Measurements from ENCODE around the gene SLC35F2.
"Not testable (repeated sequence)": the region's sequence is repeated elsewhere in the genome, so short reads cannot be mapped to it uniquely, and the experiment has no call there.

The SLC35F2 gene

GRCh38 chr11:107785401-107785800 is 73.2 kb downstream of the SLC35F2 start:
- no peak for DNase-seq (ENCODE audit: low read depth)

- DNase-seq (ENCODE audit: low read depth), result no peak
Measured at GRCh38 chr11:107783121-107783520, 75.5 kb downstream of the SLC35F2 start.

- DNase-seq (ENCODE audit: low read depth), result no peak
Measured at GRCh38 chr11:107780775-107781174, 77.8 kb downstream of the SLC35F2 start.

- DNase-seq (ENCODE audit: low read depth), result no peak
Measured at GRCh38 chr11:107780136-107780535, 78.5 kb downstream of the SLC35F2 start.

GRCh38 chr11:107778839-107779517 is 79.6 kb downstream of the SLC35F2 start:
- DNase-seq (ENCODE audit: low read depth), result no peak

- DNase-seq (ENCODE audit: low read depth), result no peak
Measured at GRCh38 chr11:107777110-107777509, 81.5 kb downstream of the SLC35F2 start.

- DNase-seq (ENCODE audit: low read depth), result no peak
Measured at GRCh38 chr11:107776062-107776461, 82.5 kb downstream of the SLC35F2 start.

- no peak for DNase-seq (ENCODE audit: low read depth)
Measured at GRCh38 chr11:107770551-107770951, 88.0 kb downstream of the SLC35F2 start.

GRCh38 chr11:107769189-107769588 is 89.4 kb downstream of the SLC35F2 start:
- no peak for DNase-seq (ENCODE audit: low read depth)

GRCh38 chr11:107758719-107759355 is 99.8 kb downstream of the SLC35F2 start:
- DNase-seq (ENCODE audit: low read depth), result not testable (repeated sequence)

- DNase-seq (ENCODE audit: low read depth), result no peak
Measured at GRCh38 chr11:107757661-107758060, 100.9 kb downstream of the SLC35F2 start.

- no peak for DNase-seq (ENCODE audit: low read depth)
Measured at GRCh38 chr11:107756553-107756952, 102.0 kb downstream of the SLC35F2 start.

- no peak for DNase-seq (ENCODE audit: low read depth)
Measured at GRCh38 chr11:107752949-107753822, 105.4 kb downstream of the SLC35F2 start.

GRCh38 chr11:107752508-107752907 is 106.1 kb downstream of the SLC35F2 start:
- DNase-seq (ENCODE audit: low read depth), result no peak

- no peak for DNase-seq (ENCODE audit: low read depth)
Measured at GRCh38 chr11:107751082-107751481, 107.5 kb downstream of the SLC35F2 start.

- DNase-seq (ENCODE audit: low read depth), result no peak
Measured at GRCh38 chr11:107750313-107750712, 108.3 kb downstream of the SLC35F2 start.

GRCh38 chr11:107747622-107748021 is 111.0 kb downstream of the SLC35F2 start:
- no peak for DNase-seq (ENCODE audit: low read depth)

GRCh38 chr11:107744736-107745135 is 113.9 kb downstream of the SLC35F2 start:
- no peak for DNase-seq (ENCODE audit: low read depth)

- no peak for DNase-seq (ENCODE audit: low read depth)
Measured at GRCh38 chr11:107743191-107743590, 115.4 kb downstream of the SLC35F2 start.

GRCh38 chr11:107741044-107741823 is 117.4 kb downstream of the SLC35F2 start:
- no peak for DNase-seq (ENCODE audit: low read depth)
